A673 (cell line): ENCODE measurements around the gene C11orf71. TPM values are rescaled to one million over a fixed set of nuclear protein-coding genes. Genes with fewer than 3 reads are reported as not detected.
A peak's percentile ranks its signal among the peaks of the same experiment; 100 is the strongest.

Experiments
- BruUV-seq: library from RNA; stranded (reverse); fragments of 400-500 nt; replicated peaks from 2 replicates; lab custom pipeline; 2021; lab: Mats Ljungman, UMichigan
- CTCF ChIA-PET: fragments of 300-600 bp; sonication (Branson Sonifier 250); formaldehyde crosslinking; loops from one replicate; lab custom pipeline; 2022; ENCODE audit warnings: antibody characterized with exemption; lab: Charles Lee
- POLR2A ChIA-PET: fragments of 300-600 bp; sonication (Branson Sonifier 250); formaldehyde crosslinking; loops from one replicate; lab custom pipeline; 2022; ENCODE audit warnings: antibody characterized with exemption; ENCODE audit not compliant: low non-redundant PET; lab: Charles Lee
- DNase-seq: peaks from one replicate; pipeline ENCODE4 v3.0.0-alpha.2; 2015; ENCODE audit warnings: low spot score
- H3K27ac ChIP-seq: fragments of 200-600 bp; sonication (generic); 2 replicates; pipeline ENCODE4 v1.5.1; 2016; ENCODE audit warnings: mixed run types, low read depth, mild to moderate bottlenecking, mixed read lengths, antibody characterized with exemption, low read length; ENCODE audit not compliant: poor library complexity, severe bottlenecking
- H3K27me3 ChIP-seq: fragments of 200-600 bp; sonication (generic); replicated peaks from 2 replicates; pipeline ENCODE4 v1.6.1; 2017; ENCODE audit warnings: mixed run types, low read depth, mild to moderate bottlenecking, mixed read lengths, antibody characterized with exemption, low read length; ENCODE audit not compliant: insufficient read depth, poor library complexity
- H3K36me3 ChIP-seq: fragments of 200-600 bp; sonication (generic); 2 replicates; pipeline ENCODE4 v1.6.1; 2016; ENCODE audit warnings: mixed run types, mild to moderate bottlenecking, mixed read lengths, antibody characterized with exemption, low read length; ENCODE audit not compliant: insufficient read depth, poor library complexity, severe bottlenecking
- H3K4me1 ChIP-seq: fragments of 200-600 bp; sonication (generic); 2 replicates; pipeline ENCODE4 v1.6.1; 2017; ENCODE audit warnings: mixed run types, mild to moderate bottlenecking, mixed read lengths, antibody characterized with exemption, low read length; ENCODE audit not compliant: insufficient read depth, poor library complexity, severe bottlenecking
- H3K4me3 ChIP-seq: fragments of 200-600 bp; sonication (generic); 2 replicates; pipeline ENCODE4 v1.5.1; 2016; ENCODE audit warnings: low read depth, mixed run types, mild to moderate bottlenecking, mixed read lengths, low read length; ENCODE audit not compliant: poor library complexity, severe bottlenecking
- H3K9me3 ChIP-seq: fragments of 200-600 bp; sonication (generic); 2 replicates; pipeline ENCODE4 v1.6.1; 2016; ENCODE audit warnings: mixed run types, low read depth, mild to moderate bottlenecking, mixed read lengths, antibody characterized with exemption, low read length; ENCODE audit not compliant: poor library complexity, severe bottlenecking
- EZH2 ChIP-seq: fragments of 200-600 bp; sonication (generic); IDR thresholded peaks from 2 replicates; pipeline ENCODE4 v1.6.1; 2017; ENCODE audit warnings: borderline replicate concordance, low read depth, mild to moderate bottlenecking, mixed read lengths, antibody characterized with exemption, low read length; ENCODE audit not compliant: poor library complexity, severe bottlenecking
- intact Hi-C: fragments of 100-400 bp; cut with micrococcal nuclease; formaldehyde crosslinking; loops from one replicate; pipeline ENCODE4 v1.10.0; 2022; ENCODE audit not compliant: unreplicated experiment
- total RNA-seq: library from RNA; stranded (reverse); gene quantifications from 2 replicates; pipeline ENCODE4 v1.2.3, GENCODE V29; 2021
- TF ChIP-seq, protein P1 (sequence below): fragments of 300-800, 200-600 bp; sonication (generic); conservative IDR thresholded peaks from 2 replicates; pipeline ENCODE4 v1.5.1; 2017; ENCODE audit warnings: low read depth, mild to moderate bottlenecking, antibody characterized with exemption, low read length, moderate library complexity, mixed read lengths

Gene C11orf71
- total RNA-seq, 1 experiment from 2014 or later, result 7.4 TPM

DNA sequence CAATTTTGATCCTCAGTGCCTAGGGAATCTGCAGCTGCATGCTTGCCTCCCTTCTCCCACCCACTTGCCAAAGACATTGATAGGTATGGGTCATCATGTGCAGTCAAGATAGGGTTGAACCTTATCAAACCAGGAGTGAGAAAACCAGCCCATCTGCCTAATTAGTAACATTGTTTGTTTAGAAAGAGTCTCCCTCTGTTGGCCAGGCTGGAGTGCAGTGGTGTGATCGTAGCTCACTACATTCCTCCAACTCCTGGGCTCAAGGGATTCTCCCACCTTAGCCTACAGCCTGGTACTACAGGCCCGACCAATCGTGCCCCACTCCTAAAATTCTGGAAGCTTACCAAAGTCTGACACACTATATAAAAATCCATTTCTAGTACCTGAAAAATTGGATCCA lies 4.6 kb downstream of the C11orf71 start:
- Histone ChIP-seq H3K4me1 (peaks cover 8% of the 10 kb centered on the region), H3K36me3 (no peaks in the 10 kb centered on the region), H3K9me3 (no peaks in the 10 kb centered on the region), H3K27me3 (no peaks in the 10 kb centered on the region), H3K27ac (no peak overlapping the region), H3K4me3 (no peak overlapping the region)
- BruUV-seq, result no TSS peak
- DNase-seq, result peak; percentile 25
- ChIA-PET CTCF (no interaction called here), POLR2A (interaction anchor here (0.8 kb wide), 1 partner anchor 15 kb away, joined by 4 read pairs; no protein-coding TSS in a partner anchor)
- intact Hi-C loops, result loop anchor here (5.0 kb wide), 1 partner anchor 53 kb away; no protein-coding TSS in a partner anchor
- TF ChIP-seq EZH2, result no peak
- TF ChIP-seq, protein P1, sequence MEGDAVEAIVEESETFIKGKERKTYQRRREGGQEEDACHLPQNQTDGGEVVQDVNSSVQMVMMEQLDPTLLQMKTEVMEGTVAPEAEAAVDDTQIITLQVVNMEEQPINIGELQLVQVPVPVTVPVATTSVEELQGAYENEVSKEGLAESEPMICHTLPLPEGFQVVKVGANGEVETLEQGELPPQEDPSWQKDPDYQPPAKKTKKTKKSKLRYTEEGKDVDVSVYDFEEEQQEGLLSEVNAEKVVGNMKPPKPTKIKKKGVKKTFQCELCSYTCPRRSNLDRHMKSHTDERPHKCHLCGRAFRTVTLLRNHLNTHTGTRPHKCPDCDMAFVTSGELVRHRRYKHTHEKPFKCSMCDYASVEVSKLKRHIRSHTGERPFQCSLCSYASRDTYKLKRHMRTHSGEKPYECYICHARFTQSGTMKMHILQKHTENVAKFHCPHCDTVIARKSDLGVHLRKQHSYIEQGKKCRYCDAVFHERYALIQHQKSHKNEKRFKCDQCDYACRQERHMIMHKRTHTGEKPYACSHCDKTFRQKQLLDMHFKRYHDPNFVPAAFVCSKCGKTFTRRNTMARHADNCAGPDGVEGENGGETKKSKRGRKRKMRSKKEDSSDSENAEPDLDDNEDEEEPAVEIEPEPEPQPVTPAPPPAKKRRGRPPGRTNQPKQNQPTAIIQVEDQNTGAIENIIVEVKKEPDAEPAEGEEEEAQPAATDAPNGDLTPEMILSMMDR, result peak; percentile 58

DNA sequence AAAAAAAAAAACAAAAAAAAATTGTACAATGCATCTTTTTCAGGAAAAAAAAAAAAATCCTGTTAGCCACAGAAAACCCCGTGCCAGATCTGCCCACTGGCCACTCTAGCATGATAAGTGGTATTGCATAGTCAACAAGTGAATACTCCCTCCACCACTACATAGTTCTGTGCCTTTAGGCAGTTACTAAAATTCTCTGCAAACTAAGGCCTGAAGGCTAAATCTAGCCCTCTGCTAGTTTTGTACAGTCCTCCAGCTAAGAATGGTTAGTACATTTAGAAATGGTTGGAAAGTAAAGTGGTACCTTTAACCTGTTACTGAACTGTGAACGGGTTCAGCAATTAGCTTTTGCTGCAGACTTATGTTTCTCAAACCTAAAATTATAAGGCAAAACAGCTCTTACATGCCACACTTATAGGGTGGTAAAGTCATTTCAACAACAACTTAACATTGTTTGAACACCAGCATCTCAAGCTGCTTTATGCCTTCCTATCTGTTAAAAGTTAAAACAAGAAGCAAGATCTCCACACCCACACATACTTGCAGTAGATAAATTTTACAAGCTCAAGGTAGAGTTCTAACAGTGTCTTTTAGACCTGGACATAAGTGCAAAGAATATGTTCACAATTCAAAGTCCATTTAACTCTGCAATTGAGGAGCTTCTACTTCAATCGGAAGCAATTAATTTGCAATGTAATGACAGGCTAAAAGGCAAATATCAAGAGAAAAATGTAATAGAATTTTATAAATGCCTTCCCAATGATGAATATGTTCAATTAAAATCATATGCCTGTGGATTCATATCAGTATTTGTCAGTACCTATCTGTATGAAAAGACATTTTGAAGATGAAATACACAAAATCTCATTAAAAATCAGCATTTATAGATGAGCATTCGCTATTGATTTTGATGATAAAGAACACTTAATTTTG lies 7.3 kb downstream of the C11orf71 start:
- no peaks in the 10 kb centered on the region for H3K36me3 ChIP-seq
- H3K27ac ChIP-seq, result no peak overlapping the region
- H3K4me1 ChIP-seq, result no peaks in the 10 kb centered on the region
- H3K4me3 ChIP-seq, result no peak overlapping the region
- intact Hi-C loops, result no loop called here
- TF ChIP-seq, protein P1, result no peak
- TF ChIP-seq EZH2, result no peak
- BruUV-seq, result no TSS peak
- H3K9me3 ChIP-seq, result no peaks in the 10 kb centered on the region
- ChIA-PET POLR2A (no interaction called here), CTCF (no interaction called here)
- no peak for DNase-seq
- H3K27me3 ChIP-seq, result no peaks in the 10 kb centered on the region

DNA sequence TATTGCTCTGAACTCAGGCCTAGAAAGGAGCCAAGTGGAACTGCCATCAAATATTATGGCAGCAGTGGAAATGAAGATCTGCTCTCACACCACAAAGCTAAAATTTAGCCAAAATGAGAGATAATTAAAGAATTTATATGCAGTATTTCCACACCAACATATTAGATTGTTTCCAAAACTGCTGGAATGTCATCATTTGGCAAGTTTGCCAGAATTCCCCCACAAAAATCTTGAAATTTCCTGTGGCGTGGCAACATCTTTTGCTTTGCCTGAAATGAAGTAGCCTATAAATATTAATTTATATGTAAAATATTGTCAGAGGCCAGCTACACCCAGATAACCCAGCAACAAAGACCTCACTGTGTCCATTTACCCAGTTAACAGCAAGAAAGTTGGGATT lies 13.8 kb downstream of the C11orf71 start:
- Histone ChIP-seq H3K27ac (no peak overlapping the region), H3K36me3 (no peaks in the 10 kb centered on the region), H3K27me3 (no peaks in the 10 kb centered on the region), H3K4me3 (no peak overlapping the region), H3K9me3 (no peaks in the 10 kb centered on the region), H3K4me1 (no peaks in the 10 kb centered on the region)
- ChIA-PET CTCF (no interaction called here), POLR2A (no interaction called here)
- intact Hi-C loops, result no loop called here
- no TSS peak for BruUV-seq
- DNase-seq, result no peak
- TF ChIP-seq, protein P1, result no peak
- TF ChIP-seq EZH2, result no peak
